VCaP (cell line): ENCODE data around the gene CRYBG2.

Experiments
- H3K27ac ChIP-seq: fragments of 450-650 bp; 2 replicates; pipeline ENCODE4 v1.5.1; 2017
- CTCF ChIP-seq: fragments of 450-650 bp; conservative IDR thresholded peaks from 2 replicates; pipeline ENCODE4 v1.5.1; 2017; ENCODE audit warnings: mild to moderate bottlenecking, moderate library complexity

The CRYBG2 gene

GRCh38 chr1:26302733-26303405 lies 51.1 kb downstream of the CRYBG2 start:
- TF ChIP-seq CTCF, result no peak
- H3K27ac ChIP-seq, result no peak overlapping the region

GRCh38 chr1:26300578-26301275 lies 53.2 kb downstream of the CRYBG2 start:
- H3K27ac ChIP-seq, result no peak overlapping the region
- no peak for TF ChIP-seq CTCF

GRCh38 chr1:26297791-26298124 lies 56.2 kb downstream of the CRYBG2 start:
- TF ChIP-seq CTCF, result no peak
- no peak overlapping the region for H3K27ac ChIP-seq

DNA sequence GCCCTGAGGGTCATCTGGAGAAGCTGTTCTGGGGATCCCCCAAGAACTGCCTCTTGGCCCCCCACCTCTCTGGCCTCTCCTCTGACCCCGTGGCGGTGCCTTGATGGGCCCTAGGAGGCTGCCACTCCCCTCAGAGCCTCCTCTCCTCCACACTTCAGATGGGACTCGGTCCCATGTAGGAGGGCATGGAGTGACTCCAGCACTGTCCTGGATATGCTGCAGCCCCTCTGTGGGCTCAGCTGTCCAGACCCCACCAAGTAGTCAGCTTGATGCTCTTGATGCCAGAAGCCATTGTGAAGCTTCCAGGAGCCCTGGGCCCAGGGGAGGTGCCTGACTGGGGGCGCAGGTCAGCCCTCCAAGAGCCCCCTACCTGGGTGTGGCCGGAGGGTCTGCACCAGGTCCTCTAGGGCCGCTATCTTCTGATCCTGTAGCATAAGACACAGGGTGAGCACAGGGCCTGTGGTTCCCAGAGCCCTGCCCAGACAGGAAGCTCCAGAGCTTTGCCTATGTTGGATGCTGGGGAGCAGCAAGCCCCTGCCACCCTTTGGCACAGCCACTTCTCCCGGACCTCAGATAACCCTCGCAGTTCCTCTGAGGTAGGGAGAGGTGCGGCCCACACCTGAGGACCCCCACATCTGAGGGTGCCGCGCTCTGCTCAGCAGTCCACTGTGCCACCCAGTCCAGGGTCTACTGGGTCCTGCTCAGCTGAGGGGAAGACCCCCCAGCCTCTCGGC lies 56.7 kb downstream of the CRYBG2 start:
- TF ChIP-seq CTCF, result no peak
- no peak overlapping the region for H3K27ac ChIP-seq

DNA sequence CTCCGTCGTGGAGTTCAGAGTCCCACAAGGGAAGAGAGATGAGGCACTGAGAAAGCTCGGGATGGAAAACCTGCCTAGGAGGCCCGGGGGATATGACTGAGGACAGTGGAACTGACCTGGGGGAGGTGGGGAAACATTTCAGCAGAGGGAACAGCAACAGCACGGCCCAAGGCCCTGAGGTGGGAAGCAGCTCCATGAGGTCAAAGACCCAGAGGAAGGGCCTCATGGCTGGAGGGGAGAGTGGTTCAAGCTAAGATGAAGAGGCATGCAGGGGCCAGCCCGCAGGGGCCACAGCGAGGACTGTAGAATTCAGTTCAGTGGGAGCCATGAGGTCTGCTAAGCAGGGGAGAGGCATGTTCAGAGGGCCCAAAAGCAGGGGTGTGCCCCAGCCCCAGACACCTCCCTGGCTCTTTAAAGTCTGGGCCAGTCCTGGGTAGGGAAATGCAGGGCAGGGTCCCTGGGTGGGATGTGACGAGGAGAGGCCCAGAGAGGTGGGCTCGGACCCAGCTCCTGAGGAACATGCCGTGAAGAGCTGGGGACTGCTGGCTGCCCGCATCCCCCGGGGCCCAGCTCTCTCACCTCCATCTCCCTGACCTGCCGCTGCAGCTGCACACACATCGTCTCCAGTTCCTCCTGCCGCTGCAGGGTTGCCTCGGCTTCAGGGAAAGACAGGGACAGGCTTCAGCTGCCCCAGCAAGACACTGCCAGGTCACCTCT lies 57.4 kb downstream of the CRYBG2 start:
- TF ChIP-seq CTCF, result no peak
- no peak overlapping the region for H3K27ac ChIP-seq

GRCh38 chr1:26295194-26296138 lies 58.5 kb downstream of the CRYBG2 start:
- no peak overlapping the region for H3K27ac ChIP-seq
- TF ChIP-seq CTCF, result no peak
